ENCODE data around the gene PRKRIP1.
"Not testable (repeated sequence)": the region's sequence is repeated elsewhere in the genome, so short reads cannot be mapped to it uniquely, and the experiment has no call there.

PRKRIP1 gene

DNA sequence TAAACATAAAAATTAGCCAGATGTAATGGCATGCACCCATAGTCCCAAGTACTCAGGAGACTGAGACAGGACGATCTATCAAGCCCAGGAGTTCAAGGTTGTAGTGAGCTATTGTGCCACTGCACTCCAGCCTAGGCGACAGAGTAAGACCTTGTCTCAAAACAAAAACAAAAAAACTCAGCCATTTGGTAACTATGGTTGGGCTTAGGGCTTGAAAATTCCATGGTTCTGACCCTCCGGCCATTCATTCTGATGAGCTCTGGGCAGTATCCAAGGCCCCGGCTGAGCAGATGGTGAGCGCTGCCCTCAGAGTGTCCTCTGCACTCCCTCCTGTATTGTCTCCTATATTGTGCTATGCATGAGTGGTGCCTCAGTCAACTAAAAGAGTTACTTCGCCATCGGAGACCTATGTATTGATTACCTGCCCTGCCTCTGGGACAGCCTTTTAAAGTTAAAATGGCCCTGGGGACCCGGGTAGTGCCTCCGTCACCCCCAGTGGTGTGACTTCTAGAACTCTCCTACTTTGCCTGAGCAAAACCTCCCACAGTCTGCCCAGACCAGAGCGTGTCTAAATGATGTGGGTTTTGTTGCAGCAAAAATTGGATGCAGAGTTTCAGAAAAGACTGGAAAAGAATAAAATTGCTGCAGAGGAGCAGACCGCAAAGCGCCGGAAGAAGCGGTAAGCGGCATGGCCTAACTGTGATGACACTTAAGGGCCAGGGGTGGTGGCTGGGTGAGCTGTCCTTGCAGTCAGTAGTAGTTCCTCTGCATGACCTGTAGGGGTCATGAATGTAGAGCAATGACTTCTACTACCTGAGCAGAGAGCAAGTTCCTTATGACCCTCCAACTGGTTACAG, 8.1 kb downstream of the PRKRIP1 start:
- 79% methylated on average over 15 of the region's 15 CpGs for WGBS
- peaks cover 90% of the 10 kb centered on the region for H3K36me3 ChIP-seq (ENCODE audit: insufficient read depth, low read length)
- H3K9ac ChIP-seq (ENCODE audit: low read depth, low read length), result no peak overlapping the region
- no peaks in the 10 kb centered on the region for H3K4me1 ChIP-seq (ENCODE audit: insufficient read depth, low read length)
- H3K27me3 ChIP-seq (ENCODE audit: insufficient read depth, low read length), result no peaks in the 10 kb centered on the region
- no peak overlapping the region for H3K4me3 ChIP-seq (ENCODE audit: low read length)
- no peak overlapping the region for H3K27ac ChIP-seq (ENCODE audit: low read depth, low read length)
- H3K9me3 ChIP-seq (ENCODE audit: insufficient read depth, low read depth, low read length), result peaks cover 1% of the 10 kb centered on the region; the same call in 1 of the 2 replicates

GRCh38 chr7:102404862-102405188, 8.7 kb downstream of the PRKRIP1 start:
- H3K4me1 ChIP-seq (ENCODE audit: insufficient read depth, low read length); H3K9me3 ChIP-seq (ENCODE audit: insufficient read depth, low read depth, low read length); H3K27me3 ChIP-seq (ENCODE audit: insufficient read depth, low read length); H3K9ac ChIP-seq (ENCODE audit: low read depth, low read length); H3K27ac ChIP-seq (ENCODE audit: low read depth, low read length); H3K4me3 ChIP-seq (ENCODE audit: low read length): not testable (repeated sequence)
- WGBS, result 98% methylated on average over 5 of the region's 5 CpGs
- H3K36me3 ChIP-seq (ENCODE audit: insufficient read depth, low read length), result peaks cover 90% of the 10 kb centered on the region

DNA sequence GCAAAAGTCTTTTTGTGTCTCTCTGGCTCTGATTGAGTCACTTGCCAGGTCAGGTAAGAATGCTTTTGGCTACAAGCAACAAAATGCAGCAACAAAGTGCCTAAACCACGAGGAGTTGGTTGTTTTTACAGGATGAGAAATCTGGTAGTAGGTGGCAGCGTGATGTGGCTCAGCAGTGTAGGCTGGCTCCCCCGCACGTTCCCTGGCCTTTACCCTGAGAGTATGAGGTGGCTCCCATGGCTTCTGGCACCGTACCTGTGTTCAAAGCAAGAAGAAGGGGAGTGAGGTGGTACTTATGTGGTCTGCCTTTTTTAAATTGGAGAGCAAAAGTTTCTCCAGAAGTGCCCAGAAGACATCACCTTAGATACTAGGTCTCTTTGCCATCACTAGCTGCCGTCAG, 11.7 kb downstream of the PRKRIP1 start:
- no peaks in the 10 kb centered on the region for H3K27me3 ChIP-seq (ENCODE audit: insufficient read depth, low read length)

GRCh38 chr7:102408530-102408929, 12.4 kb downstream of the PRKRIP1 start:
- H3K36me3 ChIP-seq (ENCODE audit: insufficient read depth, low read length), result peaks cover 91% of the 10 kb centered on the region
- not testable (repeated sequence) for H3K4me1 ChIP-seq (ENCODE audit: insufficient read depth, low read length); H3K27ac ChIP-seq (ENCODE audit: low read depth, low read length); H3K4me3 ChIP-seq (ENCODE audit: low read length); H3K9ac ChIP-seq (ENCODE audit: low read depth, low read length); H3K27me3 ChIP-seq (ENCODE audit: insufficient read depth, low read length)
- 98% methylated on average over 6 of the region's 6 CpGs for WGBS
- peaks cover 10% of the 10 kb centered on the region for H3K9me3 ChIP-seq (ENCODE audit: insufficient read depth, low read depth, low read length)

More for the DNA sequence above, 11.7 kb downstream of the PRKRIP1 start:
- Histone ChIP-seq H3K4me1 (ENCODE audit: insufficient read depth, low read length) (no peaks in the 10 kb centered on the region), H3K9me3 (ENCODE audit: insufficient read depth, low read depth, low read length) (peaks cover 10% of the 10 kb centered on the region), H3K9ac (ENCODE audit: low read depth, low read length) (no peak overlapping the region), H3K4me3 (ENCODE audit: low read length) (no peak overlapping the region), H3K27ac (ENCODE audit: low read depth, low read length) (no peak overlapping the region), H3K36me3 (ENCODE audit: insufficient read depth, low read length) (peaks cover 91% of the 10 kb centered on the region)
- WGBS, result 95% methylated on average over 6 of the region's 6 CpGs

- 99% methylated on average over 3 of the region's 4 CpGs for WGBS
- H3K4me1 ChIP-seq (ENCODE audit: insufficient read depth, low read length), result no peaks in the 10 kb centered on the region
Observed at GRCh38 chr7:102409340-102409739, 13.2 kb downstream of the PRKRIP1 start.

DNA sequence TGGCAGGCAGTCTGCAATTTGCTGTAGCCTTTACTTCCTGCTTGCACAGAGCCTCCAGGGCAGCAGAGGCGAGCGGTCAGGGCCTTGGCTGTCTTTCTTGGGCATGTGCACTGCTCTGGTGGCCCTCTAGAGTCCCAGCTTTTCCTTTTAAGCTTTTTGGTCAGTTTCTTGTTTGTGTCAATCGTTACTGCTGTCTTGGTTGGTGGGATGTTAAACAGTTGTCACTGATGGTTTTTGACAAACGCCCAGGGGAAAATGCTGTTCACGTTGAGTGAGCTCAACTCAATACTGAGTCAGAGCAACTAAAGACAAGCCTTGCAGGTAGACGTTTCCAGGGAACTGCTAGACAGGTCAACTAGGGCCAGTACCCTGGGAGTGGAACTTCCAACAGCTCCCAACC, 14.0 kb downstream of the PRKRIP1 start:
- no peak overlapping the region for H3K27ac ChIP-seq (ENCODE audit: low read depth, low read length)
- H3K36me3 ChIP-seq (ENCODE audit: insufficient read depth, low read length), result peaks cover 96% of the 10 kb centered on the region
- H3K4me1 ChIP-seq (ENCODE audit: insufficient read depth, low read length), result no peaks in the 10 kb centered on the region
- H3K27me3 ChIP-seq (ENCODE audit: insufficient read depth, low read length), result no peaks in the 10 kb centered on the region
- peaks cover 10% of the 10 kb centered on the region for H3K9me3 ChIP-seq (ENCODE audit: insufficient read depth, low read depth, low read length)
- H3K4me3 ChIP-seq (ENCODE audit: low read length), result no peak overlapping the region
- no peak overlapping the region for H3K9ac ChIP-seq (ENCODE audit: low read depth, low read length)
- WGBS, result 78% methylated on average over 6 of the region's 6 CpGs

More at GRCh38 chr7:102409340-102409739, 13.2 kb downstream of the PRKRIP1 start:
- Histone ChIP-seq H3K9ac (ENCODE audit: low read depth, low read length) (no peak overlapping the region), H3K27ac (ENCODE audit: low read depth, low read length) (no peak overlapping the region), H3K27me3 (ENCODE audit: insufficient read depth, low read length) (no peaks in the 10 kb centered on the region), H3K9me3 (ENCODE audit: insufficient read depth, low read depth, low read length) (peaks cover 10% of the 10 kb centered on the region), H3K4me3 (ENCODE audit: low read length) (no peak overlapping the region), H3K36me3 (ENCODE audit: insufficient read depth, low read length) (peaks cover 93% of the 10 kb centered on the region)

- H3K4me3 ChIP-seq (ENCODE audit: low read length), result no peak overlapping the region
- no peaks in the 10 kb centered on the region for H3K27me3 ChIP-seq (ENCODE audit: insufficient read depth, low read length)
- peaks cover 94% of the 10 kb centered on the region for H3K36me3 ChIP-seq (ENCODE audit: insufficient read depth, low read length)
- no peak overlapping the region for H3K9ac ChIP-seq (ENCODE audit: low read depth, low read length)
- peaks cover 10% of the 10 kb centered on the region for H3K9me3 ChIP-seq (ENCODE audit: insufficient read depth, low read depth, low read length)
- H3K27ac ChIP-seq (ENCODE audit: low read depth, low read length), result no peak overlapping the region
- WGBS, result 98% methylated on average over 5 of the region's 5 CpGs
- no peaks in the 10 kb centered on the region for H3K4me1 ChIP-seq (ENCODE audit: insufficient read depth, low read length)
Observed at GRCh38 chr7:102410918-102411317, 14.8 kb downstream of the PRKRIP1 start.

DNA sequence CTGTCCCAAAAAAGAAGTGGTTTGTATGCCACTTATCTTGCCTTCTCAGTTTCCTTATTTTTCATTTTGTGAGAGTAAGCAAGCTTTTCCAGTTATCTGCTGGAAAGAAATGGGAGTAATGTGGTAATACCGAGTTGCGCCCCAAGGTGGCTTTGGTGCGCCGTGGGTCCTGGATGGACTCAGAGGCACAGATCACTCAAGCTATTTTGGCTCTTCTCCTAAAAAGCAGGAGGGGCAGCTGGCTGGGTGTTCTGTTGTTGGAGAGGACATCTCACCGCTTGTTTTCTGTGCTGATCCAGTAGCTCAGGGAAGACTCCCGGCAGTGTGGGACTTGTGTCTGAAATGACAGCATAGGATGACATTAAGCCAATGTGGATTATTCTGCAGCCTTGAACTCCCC, 16.4 kb downstream of the PRKRIP1 start:
- no peak overlapping the region for H3K9ac ChIP-seq (ENCODE audit: low read depth, low read length)

DNA sequence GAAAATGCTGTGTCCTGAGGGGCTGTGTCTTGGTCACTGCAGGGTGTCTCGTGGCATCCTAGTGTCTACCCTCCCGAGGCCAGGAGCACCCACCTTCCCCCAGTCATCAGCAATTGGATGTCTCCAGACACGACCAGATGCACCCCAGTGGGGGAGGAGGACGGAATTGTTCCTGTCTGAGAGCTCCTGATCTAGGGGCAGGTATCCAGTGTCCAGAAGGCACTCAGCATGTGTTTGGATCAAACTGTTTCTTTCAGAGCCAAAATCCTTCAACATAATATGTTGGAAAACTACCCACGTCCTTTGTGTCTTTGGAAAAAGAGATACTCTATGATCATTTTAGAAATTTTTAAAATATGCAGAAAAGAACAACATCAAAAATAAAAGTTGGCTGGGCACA, 16.9 kb downstream of the PRKRIP1 start:
- H3K4me1 ChIP-seq (ENCODE audit: insufficient read depth, low read length), result no peaks in the 10 kb centered on the region
- peaks cover 84% of the 10 kb centered on the region for H3K36me3 ChIP-seq (ENCODE audit: insufficient read depth, low read length)
- H3K4me3 ChIP-seq (ENCODE audit: low read length), result no peak overlapping the region
- 95% methylated on average over 4 of the region's 5 CpGs for WGBS
- no peaks in the 10 kb centered on the region for H3K27me3 ChIP-seq (ENCODE audit: insufficient read depth, low read length)
- peaks cover 10% of the 10 kb centered on the region for H3K9me3 ChIP-seq (ENCODE audit: insufficient read depth, low read depth, low read length)
- H3K9ac ChIP-seq (ENCODE audit: low read depth, low read length), result no peak overlapping the region
- no peak overlapping the region for H3K27ac ChIP-seq (ENCODE audit: low read depth, low read length)

More for the DNA sequence above, 16.4 kb downstream of the PRKRIP1 start:
- Histone ChIP-seq H3K4me1 (ENCODE audit: insufficient read depth, low read length) (no peaks in the 10 kb centered on the region), H3K27ac (ENCODE audit: low read depth, low read length) (no peak overlapping the region), H3K36me3 (ENCODE audit: insufficient read depth, low read length) (peaks cover 89% of the 10 kb centered on the region), H3K9me3 (ENCODE audit: insufficient read depth, low read depth, low read length) (peaks cover 10% of the 10 kb centered on the region), H3K27me3 (ENCODE audit: insufficient read depth, low read length) (no peaks in the 10 kb centered on the region), H3K4me3 (ENCODE audit: low read length) (no peak overlapping the region)
- 82% methylated on average over 6 of the region's 6 CpGs for WGBS

GRCh38 chr7:102413611-102414010, 17.4 kb downstream of the PRKRIP1 start:
- H3K36me3 ChIP-seq (ENCODE audit: insufficient read depth, low read length), result peaks cover 84% of the 10 kb centered on the region
- no peaks in the 10 kb centered on the region for H3K27me3 ChIP-seq (ENCODE audit: insufficient read depth, low read length)
- H3K4me1 ChIP-seq (ENCODE audit: insufficient read depth, low read length), result no peaks in the 10 kb centered on the region
- H3K9me3 ChIP-seq (ENCODE audit: insufficient read depth, low read depth, low read length), result peaks cover 10% of the 10 kb centered on the region
- H3K27ac ChIP-seq (ENCODE audit: low read depth, low read length), result no peak overlapping the region
- WGBS, result 100% methylated on average over 4 of the region's 4 CpGs
- no peak overlapping the region for H3K4me3 ChIP-seq (ENCODE audit: low read length)
- no peak overlapping the region for H3K9ac ChIP-seq (ENCODE audit: low read depth, low read length)

- WGBS, result 95% methylated on average over 12 of the region's 12 CpGs
- Histone ChIP-seq H3K27me3 (ENCODE audit: insufficient read depth, low read length) (no peaks in the 10 kb centered on the region), H3K4me3 (ENCODE audit: low read length) (no peak overlapping the region), H3K9ac (ENCODE audit: low read depth, low read length) (no peak overlapping the region), H3K27ac (ENCODE audit: low read depth, low read length) (no peak overlapping the region), H3K36me3 (ENCODE audit: insufficient read depth, low read length) (peaks cover 78% of the 10 kb centered on the region), H3K9me3 (ENCODE audit: insufficient read depth, low read depth, low read length) (no peaks in the 10 kb centered on the region), H3K4me1 (ENCODE audit: insufficient read depth, low read length) (no peaks in the 10 kb centered on the region)
Observed at GRCh38 chr7:102415685-102416225, 19.6 kb downstream of the PRKRIP1 start.
